Colon (tissue), 2 donors: ENCODE measurements around the gene PLEKHA5.

Source experiments
- FAIRE-seq: peaks from 2 replicates; lab custom pipeline; 2012; peaks lifted over from hg19 to GRCh38; lab: Jason Lieb, UNC
- donor health status: control.
- donor health status: control.

The PLEKHA5 gene

GRCh38 chr12:19128485-19128884 is 1.0 kb upstream of the PLEKHA5 start:
- no peak for FAIRE-seq

- no peak for FAIRE-seq
Observed at GRCh38 chr12:19129122-19129485, 429 bp upstream of the PLEKHA5 start.

DNA sequence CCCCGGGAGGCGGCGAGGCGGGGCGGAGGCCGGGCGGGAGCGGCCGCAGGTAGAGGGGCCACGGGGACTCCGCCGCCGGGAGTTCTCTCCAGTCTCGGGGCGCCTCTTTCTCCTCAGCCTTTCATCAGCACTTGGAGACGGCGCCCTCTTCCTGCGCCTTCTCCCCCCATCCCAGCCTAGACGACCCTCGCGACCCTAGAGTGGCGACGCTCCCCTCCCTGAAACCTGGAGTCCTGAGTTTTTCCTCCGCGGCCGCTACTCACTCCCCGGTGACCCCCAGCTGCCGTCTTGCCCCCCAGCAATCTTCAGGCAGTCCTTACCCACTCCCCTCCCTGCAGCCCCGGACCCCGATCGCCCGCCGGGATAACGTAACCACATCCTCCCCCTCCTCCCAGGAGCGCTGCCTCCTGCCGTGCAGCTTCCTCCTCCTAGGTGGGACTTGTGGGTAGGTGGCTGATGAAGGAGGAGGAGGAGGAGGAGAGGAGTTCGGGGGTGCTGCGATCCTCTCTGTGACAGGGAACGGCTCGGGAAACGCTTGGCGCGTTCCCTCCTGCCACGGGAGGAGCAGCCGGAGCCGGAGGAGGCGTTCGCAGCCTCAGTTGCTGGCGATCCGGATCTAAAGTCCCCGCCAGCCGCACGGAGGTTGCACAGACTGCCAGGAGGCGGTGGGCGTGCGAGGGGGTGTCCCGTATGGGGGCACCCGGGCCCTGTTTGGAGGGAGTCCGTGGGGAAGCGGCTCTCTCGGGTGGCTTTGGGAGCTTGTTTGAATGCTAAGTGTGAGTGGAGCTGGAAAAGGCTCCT is 891 bp downstream of the PLEKHA5 start:
- no peak for FAIRE-seq

DNA sequence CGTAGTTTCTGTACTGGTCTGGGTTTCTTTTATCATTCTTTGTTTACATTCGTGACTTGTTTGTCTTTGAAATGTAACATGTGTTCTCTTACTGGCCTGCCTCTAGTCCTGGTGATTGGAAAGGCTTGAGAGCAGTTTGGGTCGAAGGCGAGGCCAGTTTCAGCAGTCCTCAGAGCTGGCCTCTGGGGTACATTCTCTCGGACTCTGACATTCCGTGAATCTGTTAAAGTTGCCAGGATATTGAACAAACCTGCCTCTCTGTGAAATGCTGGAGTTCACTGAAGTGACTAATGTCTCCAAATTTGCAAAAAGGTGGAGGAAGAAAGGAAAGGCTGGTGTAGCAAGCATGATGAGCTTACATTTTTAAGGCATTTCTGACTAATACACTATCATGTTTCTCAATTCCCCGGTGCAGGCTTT is 1.5 kb downstream of the PLEKHA5 start:
- FAIRE-seq, result no peak

- FAIRE-seq, result no peak
Observed at GRCh38 chr12:19138551-19138950, 9.0 kb downstream of the PLEKHA5 start.

DNA sequence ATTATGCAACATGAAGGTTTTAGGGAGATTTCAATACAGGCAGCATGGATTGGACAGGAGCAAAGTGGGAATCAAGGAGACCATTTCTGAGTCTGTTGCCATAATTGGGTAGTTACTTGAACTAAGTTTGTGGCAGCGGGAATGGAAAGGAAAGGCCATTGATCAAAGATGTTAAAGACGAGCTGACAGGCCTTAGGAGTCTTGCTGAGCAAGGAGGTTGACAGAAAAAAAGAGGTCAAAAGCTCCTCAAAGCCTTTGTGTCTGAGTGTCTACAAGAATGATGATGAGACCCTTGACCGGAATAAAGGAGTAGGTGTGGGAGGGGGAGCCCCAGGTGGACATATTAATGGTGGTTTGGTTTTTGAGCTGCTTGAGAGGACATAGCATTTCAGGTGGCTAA is 9.4 kb downstream of the PLEKHA5 start:
- no peak for FAIRE-seq

GRCh38 chr12:19139615-19140194 is 10.2 kb downstream of the PLEKHA5 start:
- FAIRE-seq, result no peak

GRCh38 chr12:19140381-19141236 is 11.1 kb downstream of the PLEKHA5 start:
- FAIRE-seq, result no peak

DNA sequence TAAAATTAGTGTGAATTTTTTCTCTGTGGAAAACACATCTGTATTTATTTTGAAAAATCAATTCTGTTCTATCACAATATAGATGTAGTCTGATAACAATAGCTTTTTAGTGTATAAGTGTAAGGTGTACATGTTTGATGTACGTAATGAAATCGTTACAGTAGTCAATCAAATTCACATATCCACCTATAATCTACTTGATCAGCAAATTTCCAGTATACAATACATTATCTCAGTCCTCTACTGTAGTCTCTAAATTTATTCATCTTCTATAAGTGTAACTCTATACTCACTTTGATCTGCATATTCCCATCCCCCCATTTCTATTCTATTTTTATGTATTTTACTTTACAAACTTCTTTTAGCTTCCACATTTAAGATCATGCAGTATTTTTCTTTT is 13.0 kb downstream of the PLEKHA5 start:
- FAIRE-seq, result no peak

- no peak for FAIRE-seq
Observed at GRCh38 chr12:19144287-19144686, 14.8 kb downstream of the PLEKHA5 start.

DNA sequence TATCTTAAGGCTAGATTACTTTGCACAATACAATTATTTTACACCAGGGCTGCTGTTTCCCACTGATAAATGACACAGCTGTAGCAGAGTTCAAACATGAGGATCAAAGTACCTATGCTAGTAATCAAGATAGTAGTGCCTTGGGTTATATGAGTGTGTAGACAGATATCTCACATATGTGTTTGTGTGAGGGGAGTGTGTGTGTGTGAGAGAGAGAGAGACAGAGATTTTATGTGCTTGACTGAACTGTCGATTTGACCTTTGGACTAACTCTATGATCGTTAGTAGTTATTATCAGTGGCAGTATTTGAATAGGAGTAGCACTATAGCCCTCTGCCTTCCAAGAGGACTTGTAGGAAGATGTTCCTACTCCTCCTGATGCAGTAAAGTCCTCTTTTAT is 15.5 kb downstream of the PLEKHA5 start:
- no peak for FAIRE-seq

DNA sequence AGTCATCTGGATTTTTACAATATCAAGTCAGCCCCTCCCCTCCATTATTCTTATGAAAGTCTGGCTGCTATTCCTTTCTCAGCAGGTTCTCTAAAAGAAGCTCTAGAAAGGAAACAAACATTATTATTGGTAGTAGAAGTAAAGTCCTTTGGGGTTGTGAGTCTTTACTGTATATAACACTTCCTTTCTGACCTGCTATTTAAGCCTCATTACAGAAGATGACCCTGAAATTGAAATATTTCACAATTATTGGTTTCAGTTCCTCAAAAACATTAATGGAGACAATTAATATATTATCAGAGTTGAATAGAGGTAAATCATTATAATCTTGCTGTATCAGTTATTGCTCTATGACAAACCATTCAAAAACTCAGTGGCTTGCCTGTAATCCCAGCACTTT is 19.3 kb downstream of the PLEKHA5 start:
- no peak for FAIRE-seq

GRCh38 chr12:19150273-19150900 is 20.9 kb downstream of the PLEKHA5 start:
- no peak for FAIRE-seq

GRCh38 chr12:19151298-19151697 is 21.8 kb downstream of the PLEKHA5 start:
- FAIRE-seq, result no peak

DNA sequence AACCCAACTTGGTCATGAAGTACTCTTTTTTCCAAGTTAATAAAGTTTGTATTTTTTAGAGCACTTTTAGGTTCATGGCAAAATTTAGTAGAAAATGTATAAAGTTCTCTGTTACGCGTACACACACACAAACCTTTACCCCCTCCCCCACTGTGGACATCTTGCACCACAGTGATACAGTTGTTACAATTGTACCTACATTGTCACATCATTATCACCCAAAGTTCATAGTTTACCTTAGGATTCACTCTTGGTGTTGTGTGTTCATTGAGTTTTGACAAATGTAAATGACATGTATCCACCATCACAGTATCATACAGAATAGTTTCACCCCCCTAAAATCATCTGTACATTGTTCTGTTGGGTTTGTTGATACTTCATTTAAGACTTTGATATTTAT is 23.9 kb downstream of the PLEKHA5 start:
- no peak for FAIRE-seq

- FAIRE-seq, result no peak
Observed at GRCh38 chr12:19154686-19155085, 25.2 kb downstream of the PLEKHA5 start.

DNA sequence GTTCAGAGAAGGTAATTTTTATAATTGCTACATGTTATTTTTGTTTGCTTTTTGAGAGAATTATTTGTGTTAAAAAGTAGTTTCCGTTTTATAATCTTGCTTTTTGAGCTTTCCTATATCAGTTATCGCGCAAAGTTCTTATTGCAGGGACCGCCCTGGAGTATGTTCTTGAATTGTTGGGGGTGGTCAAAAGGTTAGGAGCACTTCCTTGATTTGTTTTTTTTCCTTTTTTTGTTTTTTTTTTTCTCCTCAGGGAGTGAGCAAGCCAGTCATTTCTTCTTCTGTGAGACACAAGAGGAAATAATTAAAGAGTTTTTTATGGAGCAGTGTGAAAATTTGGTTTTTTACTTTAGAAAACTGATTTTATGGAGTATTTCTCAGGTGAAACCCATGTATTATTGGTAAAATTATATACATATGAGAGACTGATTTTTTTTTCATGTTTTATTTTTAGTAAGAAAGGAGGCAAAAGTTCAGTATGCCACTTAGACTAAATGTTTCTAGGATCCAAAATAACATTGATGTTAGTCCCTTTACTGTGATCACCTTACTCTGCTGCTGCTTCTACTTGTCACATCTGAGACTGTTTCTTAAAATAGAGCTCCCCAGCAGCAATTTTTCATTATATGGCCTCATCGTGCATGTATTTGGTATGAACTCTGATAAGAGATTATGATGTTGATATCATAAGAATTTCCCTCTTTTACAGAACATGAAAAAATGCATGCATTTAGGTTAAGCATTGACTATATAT is 26.6 kb downstream of the PLEKHA5 start:
- FAIRE-seq, result no peak

DNA sequence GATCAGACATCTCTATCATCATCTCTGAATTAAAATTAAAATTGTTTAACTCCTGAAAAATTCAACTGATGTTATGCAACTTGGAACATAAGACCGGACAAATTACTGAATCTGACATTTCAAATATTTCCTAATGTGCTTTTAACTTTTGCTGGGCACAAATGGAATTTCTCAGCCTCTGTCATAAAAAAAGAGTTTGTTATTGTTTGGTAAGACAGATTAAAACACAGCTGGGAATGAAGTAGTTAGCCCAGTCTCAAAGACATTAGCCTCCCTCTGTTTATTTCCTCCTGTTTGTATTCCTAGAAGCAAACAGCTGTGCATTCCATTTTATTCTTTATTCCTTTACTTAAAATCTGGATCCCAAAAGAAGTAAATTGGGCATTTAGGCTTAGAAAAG is 29.4 kb downstream of the PLEKHA5 start:
- FAIRE-seq, result no peak

GRCh38 chr12:19161216-19161615 is 31.7 kb downstream of the PLEKHA5 start:
- no peak for FAIRE-seq

GRCh38 chr12:19165451-19165850 is 35.9 kb downstream of the PLEKHA5 start:
- no peak for FAIRE-seq

GRCh38 chr12:19166387-19166786 is 36.9 kb downstream of the PLEKHA5 start:
- no peak for FAIRE-seq

DNA sequence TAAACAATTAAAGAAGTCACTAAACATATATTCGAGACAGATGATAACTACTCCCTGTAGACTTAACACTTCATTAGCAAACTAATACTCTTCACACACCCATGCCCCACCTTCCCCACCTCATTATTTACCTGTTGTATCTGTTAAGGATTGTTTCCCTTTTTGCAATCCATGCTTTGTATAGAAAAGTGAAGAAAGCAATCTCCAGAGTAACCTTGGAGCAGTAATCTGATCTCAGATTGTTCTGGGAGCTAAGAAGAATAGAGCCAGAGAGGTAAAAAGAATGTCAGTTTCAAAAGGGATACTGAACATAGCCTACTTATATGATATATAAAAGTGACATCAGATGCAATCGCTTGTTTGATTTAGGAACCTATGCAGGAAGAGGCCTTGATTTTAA is 37.4 kb downstream of the PLEKHA5 start:
- FAIRE-seq, result no peak
